Globus pallidus (tissue), 1 donor: Measurements from ENCODE around the gene PYHIN1.
"Not testable (repeated sequence)": the region's sequence is repeated elsewhere in the genome, so short reads cannot be mapped to it uniquely, and the experiment has no call there.

Experiments used
- DNase-seq: peaks from one replicate; pipeline ENCODE4 v3.0.0-alpha.2; 2015; ENCODE audit warnings: low spot score

Gene PYHIN1

GRCh38 chr1:158983235-158983634 is 51.9 kb downstream of the PYHIN1 start:
- DNase-seq, result no peak

DNA sequence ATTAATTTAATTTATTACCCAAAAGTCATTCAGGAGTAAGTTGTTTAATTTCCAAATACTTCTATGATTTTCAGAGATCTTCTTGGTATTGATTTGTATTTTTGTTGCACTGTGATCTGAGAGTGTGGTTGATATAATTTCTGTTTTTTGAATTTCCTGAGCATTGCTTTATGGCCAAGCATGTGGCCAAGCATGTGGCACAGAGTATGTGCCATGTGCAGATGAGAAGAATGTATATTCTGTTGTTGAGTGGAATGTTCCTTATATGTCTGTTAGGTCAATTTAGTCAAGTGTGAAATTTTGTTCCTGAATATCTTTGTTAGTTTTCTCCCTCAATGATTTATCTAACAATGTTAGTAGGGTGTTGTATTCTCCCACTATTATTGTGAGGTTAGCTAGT is 53.0 kb downstream of the PYHIN1 start:
- no peak for DNase-seq

DNA sequence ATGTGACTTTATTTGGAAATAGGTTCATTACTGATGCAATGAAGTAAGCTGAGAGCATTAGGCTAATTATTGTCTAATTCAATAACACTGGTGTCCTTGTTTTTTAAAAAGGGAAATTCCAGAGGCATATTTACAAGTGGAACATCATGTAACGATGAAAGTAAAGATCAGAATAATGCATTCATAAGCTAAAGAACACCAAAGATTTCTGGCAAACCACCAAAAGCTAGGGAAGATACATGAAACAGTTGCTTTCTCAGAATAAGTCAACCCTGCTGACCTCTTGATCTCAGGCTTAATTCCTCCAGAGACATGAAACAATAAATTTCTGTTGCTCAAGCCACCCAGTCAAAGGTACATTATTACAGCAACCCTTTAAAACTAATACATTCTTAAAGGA is 58.1 kb downstream of the PYHIN1 start:
- DNase-seq, result no peak

- no peak for DNase-seq
Measured at GRCh38 chr1:158992787-158993312, 61.5 kb downstream of the PYHIN1 start.

- peak; percentile 31 for DNase-seq
Measured at GRCh38 chr1:158996998-158997397, 65.6 kb downstream of the PYHIN1 start.

DNA sequence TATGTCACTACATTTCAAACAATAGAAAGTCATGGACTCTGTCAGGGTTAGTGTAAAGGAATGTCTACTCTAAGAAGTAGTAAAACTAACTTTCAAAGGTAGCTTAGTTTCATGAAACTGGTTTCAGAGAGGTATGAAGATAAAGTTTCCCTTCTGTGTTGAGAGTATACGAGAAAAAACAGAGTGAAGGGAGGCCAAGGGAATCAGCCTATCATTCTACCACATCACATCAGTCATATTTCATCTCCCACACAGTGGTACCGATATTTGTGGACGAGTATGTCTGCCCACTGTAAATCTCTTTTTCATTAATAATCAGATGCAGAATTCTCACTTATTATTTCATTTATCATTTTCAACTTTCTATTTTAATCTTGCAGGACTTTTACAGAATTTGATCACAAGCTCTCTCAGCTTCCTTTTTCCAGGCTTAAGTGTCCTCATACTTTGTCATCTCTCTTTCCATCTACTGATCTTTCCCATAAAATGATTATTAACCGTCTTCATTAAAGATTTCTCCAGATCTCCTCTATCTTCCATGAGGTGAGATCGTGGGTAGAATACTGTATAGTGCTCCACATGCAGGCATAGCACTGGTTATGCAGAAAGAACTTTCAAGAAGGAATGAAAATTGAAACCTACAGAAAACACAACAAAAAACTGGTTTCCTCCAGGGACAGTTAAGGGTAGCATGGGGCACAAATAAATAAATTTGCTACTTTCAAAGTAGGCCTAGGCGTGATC is 66.9 kb downstream of the PYHIN1 start:
- no peak for DNase-seq

DNA sequence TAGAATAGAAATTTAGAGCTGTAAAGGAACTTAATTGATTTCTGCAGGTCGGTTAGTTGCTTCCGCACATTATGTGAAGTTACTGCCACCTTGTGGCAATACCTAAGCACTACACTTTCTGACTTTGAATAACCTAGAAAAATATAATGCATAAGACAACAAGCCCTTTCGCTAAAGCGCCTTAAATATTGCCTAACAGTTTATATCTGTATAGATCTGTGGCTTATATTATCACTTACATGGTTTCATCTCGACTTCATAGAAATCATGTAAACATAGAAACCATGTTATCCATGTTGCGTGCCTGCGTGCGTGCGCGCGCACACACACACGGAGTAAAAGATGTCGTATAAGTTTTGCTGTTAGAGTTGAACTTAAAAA is 67.4 kb downstream of the PYHIN1 start:
- peak; percentile 82 for DNase-seq

- peak; percentile 94 for DNase-seq
Measured at GRCh38 chr1:158999316-159000069, 68.1 kb downstream of the PYHIN1 start.

DNA sequence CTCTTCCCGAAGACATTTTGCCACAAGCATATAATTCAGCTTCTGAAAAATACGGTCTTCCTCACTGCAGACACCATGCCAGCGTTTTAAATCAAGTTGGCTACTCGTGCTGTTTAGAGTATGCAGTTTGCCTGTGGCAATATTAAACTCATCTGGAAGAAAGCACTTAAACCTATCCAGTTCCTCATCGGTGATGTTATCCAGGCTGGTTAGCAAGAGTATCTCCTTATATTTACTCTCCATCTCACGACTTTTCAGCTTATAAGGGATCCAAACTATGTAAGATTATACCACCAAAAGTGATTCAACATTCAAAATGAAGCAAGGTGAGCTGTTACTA is 68.7 kb downstream of the PYHIN1 start:
- DNase-seq, result no peak

DNA sequence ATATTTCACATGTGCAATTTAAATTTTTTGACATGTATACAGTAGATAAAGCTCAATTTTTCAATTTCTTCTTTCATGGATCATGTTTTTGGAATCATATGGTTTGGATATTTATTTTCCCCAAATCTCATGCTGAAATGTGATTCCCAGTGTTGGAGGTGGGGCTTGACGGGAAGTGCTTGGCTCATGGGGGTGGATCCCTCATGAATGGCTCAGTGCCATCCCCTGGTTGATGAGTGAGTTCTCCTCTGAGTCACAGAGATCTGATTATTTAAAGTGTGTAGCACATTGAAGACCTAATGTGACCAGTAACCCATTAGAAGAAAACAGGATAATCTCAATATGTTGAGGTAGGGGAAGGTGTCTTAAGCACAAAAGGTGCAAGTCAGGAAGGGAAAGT is 69.3 kb downstream of the PYHIN1 start:
- peak; percentile 82 for DNase-seq

DNA sequence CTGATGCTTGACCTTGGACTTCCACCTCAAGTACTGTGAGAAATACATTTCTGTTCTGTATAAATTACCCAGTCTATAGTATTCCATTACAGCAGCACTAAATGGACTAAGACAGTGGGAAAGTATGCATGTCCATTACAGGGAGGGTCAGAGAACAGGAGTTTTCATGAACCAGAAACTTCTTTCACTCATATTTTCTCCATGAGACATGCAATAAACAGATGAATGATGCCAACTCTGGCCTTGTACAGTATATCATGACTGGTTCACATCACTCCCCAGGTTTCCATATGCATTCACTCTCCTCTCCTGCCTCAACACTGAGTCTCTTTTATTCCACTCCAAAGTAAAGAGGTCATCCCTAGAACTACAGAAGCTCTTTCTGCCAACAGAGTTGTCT is 73.8 kb downstream of the PYHIN1 start:
- no peak for DNase-seq

DNA sequence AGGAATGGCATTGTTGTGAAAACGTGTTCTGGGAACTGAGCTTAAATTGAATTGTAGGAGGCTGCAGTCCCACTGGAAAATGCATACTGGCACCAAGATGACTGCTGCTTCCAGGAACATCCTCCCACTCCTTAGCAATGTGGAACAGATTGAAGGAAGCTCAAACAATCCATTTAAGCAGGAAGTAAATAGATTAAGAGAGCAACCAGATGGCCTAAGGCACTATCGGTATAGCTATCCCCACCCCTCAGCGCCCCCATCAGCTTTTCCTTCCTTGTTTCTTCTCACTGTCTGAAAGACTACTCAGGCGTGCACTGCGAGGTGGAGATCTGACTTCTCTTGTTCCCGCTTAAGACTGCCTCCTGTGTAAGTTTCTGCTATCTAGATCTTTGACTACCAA is 74.3 kb downstream of the PYHIN1 start:
- no peak for DNase-seq

GRCh38 chr1:159006210-159006807 is 75.0 kb downstream of the PYHIN1 start:
- not testable (repeated sequence) for DNase-seq

- DNase-seq, result no peak
Measured at GRCh38 chr1:159007726-159008125, 76.4 kb downstream of the PYHIN1 start.

- DNase-seq, result peak; percentile 28
Measured at GRCh38 chr1:159008744-159009188, 77.4 kb downstream of the PYHIN1 start.

DNA sequence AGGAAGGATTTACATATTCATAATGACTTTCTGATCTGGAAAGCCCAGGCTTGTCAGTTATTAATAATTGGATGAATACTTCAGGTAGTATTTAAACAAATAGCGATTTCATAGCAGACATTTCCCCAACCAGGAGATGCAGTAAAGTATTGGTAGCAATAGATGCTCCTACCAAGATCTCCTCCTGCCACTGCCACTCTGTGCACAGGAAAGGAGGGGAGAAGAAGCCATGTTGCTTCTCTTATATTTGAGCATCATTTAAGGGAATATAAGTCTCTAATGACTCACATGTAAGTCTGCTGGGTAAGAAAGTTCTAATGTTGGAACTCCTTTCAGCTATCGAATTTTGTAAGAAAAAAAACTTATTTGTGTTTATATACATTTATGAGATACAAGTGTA is 77.9 kb downstream of the PYHIN1 start:
- peak; percentile 46 for DNase-seq

GRCh38 chr1:159009704-159010361 is 78.5 kb downstream of the PYHIN1 start, which contains the start of gene IFI16:
IFI16 (plus strand) TSS chr1:159009907; CDS start chr1:159014681, 4,774 bp downstream.
- DNase-seq, result peak; percentile 74

DNA sequence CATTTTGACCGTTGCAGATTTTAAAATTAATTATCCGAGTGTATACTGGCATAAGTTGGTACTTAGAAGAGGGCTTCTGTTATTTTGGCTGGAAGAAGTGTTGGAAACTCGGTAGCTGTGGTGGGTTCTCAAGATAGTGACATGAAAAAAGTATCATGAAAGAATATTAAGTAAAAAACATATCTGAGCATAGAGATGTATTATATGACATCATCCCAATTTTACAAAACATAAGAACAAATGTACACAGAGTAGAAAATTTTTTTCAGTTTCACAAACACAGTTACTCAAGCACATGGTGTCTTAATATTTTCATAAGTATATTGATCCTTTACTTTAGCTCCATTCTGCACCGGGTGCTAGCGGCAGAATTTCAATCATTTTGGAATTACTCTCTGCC is 79.0 kb downstream of the PYHIN1 start:
- no peak for DNase-seq

DNA sequence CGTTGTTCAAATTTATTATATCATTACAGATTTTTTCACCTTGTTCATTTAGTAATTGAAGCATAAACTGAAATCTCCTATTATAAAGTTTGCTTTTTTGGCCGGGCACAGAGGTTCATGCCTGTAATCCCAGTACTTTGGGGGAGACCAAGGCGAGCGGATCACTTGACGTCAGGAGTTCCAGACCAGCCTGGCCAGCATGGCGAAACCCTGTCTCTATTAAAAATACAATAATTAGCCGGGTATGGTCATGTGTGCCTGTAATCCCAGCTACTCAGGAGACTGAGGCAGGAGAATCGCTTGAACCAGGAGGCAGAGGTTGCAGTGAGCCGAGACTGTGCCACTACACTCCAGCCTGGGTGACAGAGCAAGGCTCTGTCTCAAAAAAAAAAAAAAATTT is 79.6 kb downstream of the PYHIN1 start:
- DNase-seq, result not testable (repeated sequence)

- DNase-seq, result no peak
Measured at GRCh38 chr1:159011751-159012150, 80.4 kb downstream of the PYHIN1 start.

DNA sequence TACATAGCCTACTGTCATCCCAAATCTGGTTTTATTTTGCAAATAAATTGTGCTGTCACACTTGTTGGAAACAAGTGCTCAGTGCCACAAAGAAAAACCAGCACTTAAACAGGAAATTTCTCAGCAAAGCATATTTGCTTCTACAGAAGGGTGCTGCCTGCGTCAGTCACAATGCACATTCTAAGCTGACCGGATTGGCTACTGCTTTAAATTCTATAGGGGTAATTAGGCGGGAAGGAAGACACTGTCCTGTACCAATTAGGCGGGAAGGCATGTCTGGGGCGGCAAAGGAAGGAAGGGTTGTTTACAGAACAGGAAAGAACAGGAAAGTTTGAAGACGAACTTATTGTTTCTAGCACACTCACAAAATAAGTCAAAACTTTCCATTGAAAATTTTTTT is 81.1 kb downstream of the PYHIN1 start:
- no peak for DNase-seq

- DNase-seq, result no peak
Measured at GRCh38 chr1:159014003-159014571, 82.7 kb downstream of the PYHIN1 start.
